Stimulated activated CD8-positive, alpha-beta memory T cell treated with anti-CD3 and anti-CD28 coated beads, Interleukin-12 subunit alpha, Interleukin-12 subunit beta, amount 100 ng/mL, for 4 hours (primary cell): ENCODE results near the gene TMEM17.

ENCODE experiments used
- DNase-seq: peaks from one replicate; pipeline ENCODE4 v3.0.0-alpha.2; 2020; ENCODE audit warnings: low read depth

The TMEM17 gene

DNA sequence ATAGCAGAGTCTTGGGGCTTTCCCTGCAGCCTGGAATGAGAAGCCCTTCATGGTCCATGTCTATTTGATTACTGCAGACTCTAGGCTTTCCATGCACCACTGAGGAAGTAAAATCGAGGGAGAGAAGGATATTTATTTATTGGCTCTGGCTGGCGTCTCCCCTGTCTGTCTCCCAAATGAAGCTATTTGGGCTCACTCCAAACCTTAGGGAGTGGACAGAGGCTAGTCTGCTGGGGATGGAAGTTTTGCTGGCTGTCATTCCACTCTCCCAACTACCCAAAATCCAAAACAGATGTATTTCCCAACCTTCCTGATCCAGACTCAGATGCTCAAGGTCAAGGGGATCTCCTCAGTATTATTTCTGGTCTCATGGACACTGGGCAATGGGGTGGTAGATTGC lies 33.7 kb downstream of the TMEM17 start:
- DNase-seq, result no peak

DNA sequence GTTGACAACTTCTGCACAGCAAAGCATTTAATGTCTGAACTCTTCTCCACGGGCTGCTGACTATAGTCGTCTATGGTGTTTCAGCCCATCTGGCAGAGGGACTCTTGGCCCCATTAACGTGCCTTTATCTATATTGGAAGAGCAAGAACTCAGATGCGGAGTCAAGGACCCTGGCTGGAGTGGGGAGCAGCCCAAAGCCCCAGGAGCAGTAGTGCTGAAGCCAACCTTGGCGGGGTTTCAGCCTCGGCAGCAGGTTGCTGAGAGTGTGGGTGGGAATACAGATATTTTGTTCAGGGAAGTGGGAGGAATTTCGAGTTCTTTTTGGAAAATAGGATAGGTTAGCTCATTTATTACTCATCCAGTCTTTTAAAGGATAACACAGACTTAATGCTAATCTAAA lies 34.2 kb downstream of the TMEM17 start:
- DNase-seq, result no peak

DNA sequence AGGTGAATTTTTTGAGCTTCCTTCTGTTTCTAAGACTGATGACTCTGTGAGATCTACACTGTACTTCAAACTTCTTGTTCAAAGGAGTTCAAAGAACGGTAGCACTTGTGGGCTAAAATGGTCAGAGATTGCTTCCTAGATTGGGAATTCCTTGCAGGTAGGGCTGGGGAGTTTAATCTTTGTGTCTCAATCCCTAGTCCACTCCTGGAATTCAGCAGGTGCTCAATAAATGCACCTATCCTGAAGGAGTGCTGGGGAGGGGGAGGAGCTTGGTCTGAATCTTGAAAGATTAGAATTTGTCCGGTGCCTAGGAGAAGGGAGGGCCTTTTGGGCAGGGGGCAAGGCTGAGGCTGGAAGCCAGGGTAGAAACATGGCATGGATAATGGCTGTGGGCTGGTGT lies 34.6 kb downstream of the TMEM17 start:
- DNase-seq, result no peak

GRCh38 chr2:62469548-62469947 lies 36.4 kb downstream of the TMEM17 start:
- DNase-seq, result no peak

GRCh38 chr2:62469114-62469513 lies 36.9 kb downstream of the TMEM17 start:
- no peak for DNase-seq

- DNase-seq, result no peak
Measured at GRCh38 chr2:62467475-62468321, 38.3 kb downstream of the TMEM17 start.

- no peak for DNase-seq
Measured at GRCh38 chr2:62467100-62467474, 38.9 kb downstream of the TMEM17 start.

DNA sequence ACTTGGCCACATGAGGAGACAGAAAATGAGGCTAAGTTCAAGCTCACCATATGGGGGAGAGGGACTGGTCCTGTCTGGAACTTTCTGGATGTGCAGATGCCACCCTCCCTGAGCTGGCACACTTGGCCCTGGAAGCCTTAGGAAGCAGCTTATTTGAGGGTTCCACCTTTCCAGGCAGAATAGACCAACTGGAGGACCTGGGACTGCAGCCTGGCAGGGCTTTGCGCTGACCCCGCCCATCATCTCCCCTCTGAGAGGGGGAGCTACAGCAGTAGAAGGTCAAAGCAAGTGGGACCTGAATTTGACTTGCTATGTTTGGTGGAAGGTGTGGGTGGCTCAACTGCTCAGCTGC lies 39.5 kb downstream of the TMEM17 start:
- no peak for DNase-seq

DNA sequence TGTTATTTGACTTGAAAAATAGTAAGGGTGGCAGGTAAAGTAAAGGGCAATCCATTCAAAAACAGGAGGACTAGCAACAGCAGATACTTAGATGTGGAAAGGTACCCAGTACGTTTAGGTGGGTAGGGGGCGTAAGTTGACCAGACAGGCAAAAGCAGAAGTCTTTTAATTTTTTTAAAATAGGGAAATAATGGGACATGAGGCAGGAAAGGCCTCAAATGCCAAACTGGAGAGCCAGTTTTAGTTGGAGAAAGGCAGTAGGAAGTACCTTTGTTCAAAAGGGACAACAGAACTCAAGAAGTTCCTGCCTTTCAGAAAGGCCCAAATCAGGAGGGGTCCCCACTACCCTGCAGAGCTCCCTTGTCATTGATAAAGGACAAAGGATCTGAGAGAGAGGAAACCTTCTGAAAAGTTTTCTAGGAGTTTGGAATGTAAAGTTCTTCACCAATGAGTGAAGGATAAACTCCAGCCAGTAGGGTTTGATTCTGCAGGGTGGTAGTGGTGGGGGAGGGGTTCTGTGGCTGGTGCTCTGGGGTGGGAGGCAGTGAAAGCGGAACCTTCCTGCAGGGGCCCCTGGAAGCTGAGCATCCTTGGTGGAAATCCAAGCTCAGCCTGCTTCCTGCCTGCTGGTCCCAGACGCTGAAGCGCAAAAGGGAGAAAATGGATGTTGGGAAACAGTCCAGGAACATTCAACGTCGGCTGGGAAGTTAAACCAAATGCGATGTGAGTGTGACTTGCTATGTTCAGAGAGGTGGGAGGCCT lies 40.1 kb downstream of the TMEM17 start:
- DNase-seq, result no peak

DNA sequence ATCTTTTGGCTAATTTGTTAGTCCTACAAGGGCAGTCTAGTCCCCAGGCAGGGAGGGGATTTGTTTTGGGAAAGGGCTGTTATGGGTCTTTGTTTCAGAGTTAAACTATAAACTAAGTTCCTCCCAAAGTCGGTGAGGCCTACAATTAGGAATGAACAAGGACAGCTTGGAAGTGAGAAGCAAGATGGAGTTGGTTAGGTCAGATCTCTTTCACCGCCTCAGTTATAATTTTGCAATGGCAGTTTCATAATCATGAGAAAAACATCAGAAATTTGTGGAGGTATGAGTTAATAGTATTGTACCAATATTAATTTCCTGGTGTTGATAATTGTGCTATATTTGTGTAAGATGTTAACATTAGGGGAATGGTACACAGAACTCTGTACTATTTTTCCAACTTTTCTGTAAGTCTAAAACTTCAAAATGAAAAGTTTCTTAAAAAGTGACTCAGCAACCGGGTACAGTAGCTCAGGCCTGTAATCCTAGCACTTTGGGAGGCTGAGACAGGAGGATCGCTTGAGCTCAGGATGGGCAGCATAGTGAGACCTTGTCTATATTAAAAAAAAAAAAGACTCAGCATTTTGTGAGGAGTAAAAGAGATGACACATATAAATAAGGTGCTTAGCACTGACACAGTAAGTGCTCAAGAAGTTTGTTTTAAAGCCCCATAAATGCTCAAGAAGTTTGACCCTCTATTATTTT lies 40.8 kb downstream of the TMEM17 start:
- no peak for DNase-seq

- no peak for DNase-seq
Measured at GRCh38 chr2:62464221-62465007, 41.6 kb downstream of the TMEM17 start.

- DNase-seq, result no peak
Measured at GRCh38 chr2:62462211-62462610, 43.8 kb downstream of the TMEM17 start.

DNA sequence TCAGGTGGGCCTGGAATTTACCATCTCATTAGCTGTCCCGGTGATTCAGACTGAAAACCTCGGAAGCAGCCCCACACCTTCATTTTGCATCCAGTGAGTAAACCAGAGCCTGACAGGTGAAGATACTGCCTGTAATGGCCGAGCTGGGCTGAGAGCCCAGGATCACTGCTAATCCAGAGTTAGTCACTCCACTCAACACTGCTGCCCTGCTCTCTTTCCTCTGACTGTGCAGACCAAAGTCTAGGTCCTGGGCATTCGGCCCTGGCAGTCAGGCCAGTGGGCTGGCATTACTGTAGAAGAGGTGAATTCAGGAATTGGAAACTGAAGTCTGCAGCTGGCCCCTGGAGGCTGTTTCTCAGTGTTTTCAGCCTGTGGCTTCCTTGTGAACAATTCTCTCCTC lies 44.3 kb downstream of the TMEM17 start:
- no peak for DNase-seq

DNA sequence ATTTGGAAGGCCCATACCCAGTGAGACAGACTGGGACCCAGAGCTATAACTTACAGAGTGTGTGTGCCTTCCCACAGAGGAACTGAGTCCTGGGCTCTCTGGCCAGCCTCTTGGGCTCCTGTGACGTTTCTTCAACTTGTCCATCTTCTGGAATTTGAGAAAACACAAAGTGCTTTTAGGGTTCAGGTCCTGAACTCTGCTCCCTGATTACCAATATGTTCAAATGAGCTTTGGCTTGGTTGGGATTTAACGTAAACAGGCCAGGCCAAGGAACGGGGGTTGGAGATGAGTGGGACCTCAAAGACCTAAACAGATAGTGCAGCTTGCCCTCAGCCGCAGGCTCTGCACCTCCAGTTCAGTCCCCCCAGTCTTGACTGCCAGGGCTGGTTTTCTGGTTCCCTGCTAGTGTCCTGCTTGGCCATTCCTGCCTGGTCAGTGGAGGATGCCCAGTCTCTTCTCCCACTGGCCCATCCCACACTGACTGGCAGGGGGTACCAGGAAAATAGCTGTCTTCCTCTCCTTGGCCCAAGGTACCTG lies 44.9 kb downstream of the TMEM17 start:
- DNase-seq, result no peak

- no peak for DNase-seq
Measured at GRCh38 chr2:62460175-62460574, 45.8 kb downstream of the TMEM17 start.

DNA sequence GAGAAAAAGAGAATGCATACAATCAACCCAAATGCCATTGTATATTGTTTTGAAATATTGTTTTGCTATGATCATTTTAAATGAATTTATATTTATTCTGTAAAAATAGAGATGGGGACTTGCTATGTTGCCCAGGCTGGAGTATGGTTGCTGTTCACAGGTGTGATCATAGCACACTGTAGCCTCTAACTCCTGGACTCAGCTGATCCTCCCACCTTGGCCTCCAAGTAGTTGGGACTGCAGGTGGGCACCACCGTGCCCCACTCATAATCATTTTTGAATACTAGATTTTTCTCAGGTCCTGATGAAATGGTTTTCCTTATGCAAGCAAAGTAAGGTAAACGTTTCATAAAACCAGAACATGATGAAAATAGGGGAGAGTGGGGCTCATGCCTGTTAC lies 46.3 kb downstream of the TMEM17 start:
- no peak for DNase-seq

- DNase-seq, result no peak
Measured at GRCh38 chr2:62459106-62459505, 46.9 kb downstream of the TMEM17 start.

GRCh38 chr2:62458671-62459081 lies 47.3 kb downstream of the TMEM17 start:
- DNase-seq, result no peak

GRCh38 chr2:62458206-62458641 lies 47.8 kb downstream of the TMEM17 start:
- DNase-seq, result no peak

DNA sequence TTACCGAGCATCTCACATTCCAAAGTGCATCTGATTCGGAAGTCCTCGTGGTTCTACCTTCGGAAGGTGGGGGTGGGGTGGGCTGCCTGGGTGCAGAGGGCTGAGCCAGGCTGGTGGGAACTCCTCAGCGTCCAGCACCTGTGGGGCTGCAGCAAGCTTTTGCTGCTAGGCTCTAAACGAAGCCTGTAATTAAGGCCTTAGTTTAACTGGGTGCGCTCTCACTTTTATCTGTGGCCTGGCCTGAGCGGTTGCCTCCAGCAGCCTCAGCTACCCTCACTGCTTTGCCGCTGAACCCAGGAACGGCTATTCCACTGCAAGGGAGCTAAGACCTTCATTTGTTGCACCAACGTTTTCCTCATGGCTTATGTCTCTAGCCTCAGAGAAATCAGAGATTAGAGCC lies 48.4 kb downstream of the TMEM17 start:
- DNase-seq, result no peak

- DNase-seq, result peak; percentile 47
Measured at GRCh38 chr2:62456721-62457539, 49.1 kb downstream of the TMEM17 start.
